Adrenal gland (tissue), 5 donors: ENCODE results near the gene NEO1.

Experiments
- CTCF ChIP-seq, 6 experiments: fragments of 450-650 bp in 4 of 6; fragments of 200-600 bp in 2 of 6; sonication (generic) in 1 of 6; IDR thresholded peaks; 1 replicate in 5 of 6; 2 replicates in 1 of 6; pipeline versions ENCODE4 v1.5.1 to v1.8.0; 2016 to 2021; ENCODE audit warnings: antibody characterized with exemption in 6 of 6, mild to moderate bottlenecking in 2 of 6, moderate library complexity in 1 of 6
- POLR2A ChIP-seq, 2 donors: fragments of 450-650 bp; IDR thresholded peaks; one replicate each; pipeline ENCODE4 v1.6.1; 2017; ENCODE audit warnings: antibody characterized with exemption in 2 of 2, mild to moderate bottlenecking in 2 of 2, moderate library complexity in 1 of 2
- donor health status: DM: no; HTN: no; CAD: no.

- TF ChIP-seq POLR2A (IDR thresholded peaks at IDR 0.05) (no peak), CTCF (IDR thresholded peaks at IDR 0.05) (no peak)
Measured at GRCh38 chr15:73244333-73244732, 192.1 kb downstream of the NEO1 start.
